WERI-Rb-1 (cell line): ENCODE results near the gene TMEM154.

Experiments
- DNase-seq: peaks from one replicate; pipeline ENCODE4 v3.0.0-alpha.2; 2020
- H3K27ac ChIP-seq: fragments of 250-450 bp; sonication (Bioruptor Pico); 2 replicates; pipeline ENCODE4 v1.5.1; 2020; ENCODE audit warnings: mild to moderate bottlenecking, moderate library complexity
- H3K27me3 ChIP-seq: fragments of 250-450 bp; sonication (Bioruptor Pico); 2 replicates; pipeline ENCODE4 v1.5.1; 2021; ENCODE audit warnings: mild to moderate bottlenecking, low read depth, moderate library complexity; ENCODE audit not compliant: insufficient read depth, severe bottlenecking
- H3K36me3 ChIP-seq: fragments of 250-450 bp; sonication (Bioruptor Pico); 2 replicates; pipeline ENCODE4 v1.5.1; 2020; ENCODE audit warnings: mild to moderate bottlenecking, moderate library complexity
- H3K4me3 ChIP-seq: 2 replicates; pipeline ENCODE4 v1.5.1; 2011; ENCODE audit warnings: low read depth, mild to moderate bottlenecking, control low read depth, low read length
- H3K9me3 ChIP-seq: fragments of 250-450 bp; sonication (Bioruptor Pico); 2 replicates; pipeline ENCODE4 v1.5.1; 2021; ENCODE audit warnings: mild to moderate bottlenecking, moderate library complexity; ENCODE audit not compliant: severe bottlenecking
- CTCF ChIP-seq: IDR thresholded peaks from 2 replicates; pipeline ENCODE4 v1.5.1; 2011; ENCODE audit warnings: low read depth, mild to moderate bottlenecking, control low read depth, inconsistent platforms, low read length

Gene TMEM154

GRCh38 chr4:152693871-152694270 lies 14.1 kb upstream of the TMEM154 start:
- no peak for TF ChIP-seq CTCF
- no peaks in the 10 kb centered on the region for H3K9me3 ChIP-seq
- H3K4me3 ChIP-seq, result no peak overlapping the region
- DNase-seq, result no peak
- no peak overlapping the region for H3K27ac ChIP-seq
- no peaks in the 10 kb centered on the region for H3K27me3 ChIP-seq
- no peaks in the 10 kb centered on the region for H3K36me3 ChIP-seq

GRCh38 chr4:152691761-152692160 lies 12.0 kb upstream of the TMEM154 start:
- Histone ChIP-seq H3K9me3 (no peaks in the 10 kb centered on the region), H3K27ac (no peak overlapping the region), H3K36me3 (no peaks in the 10 kb centered on the region), H3K4me3 (no peak overlapping the region), H3K27me3 (no peaks in the 10 kb centered on the region)
- TF ChIP-seq CTCF, result no peak
- DNase-seq, result no peak

- H3K27ac ChIP-seq, result no peak overlapping the region
- no peaks in the 10 kb centered on the region for H3K9me3 ChIP-seq
- no peak for DNase-seq
- no peaks in the 10 kb centered on the region for H3K27me3 ChIP-seq
- no peaks in the 10 kb centered on the region for H3K36me3 ChIP-seq
- H3K4me3 ChIP-seq, result no peak overlapping the region
- no peak for TF ChIP-seq CTCF
Observed at GRCh38 chr4:152690706-152691651, 11.2 kb upstream of the TMEM154 start.

- TF ChIP-seq CTCF, result no peak
- no peaks in the 10 kb centered on the region for H3K36me3 ChIP-seq
- no peak for DNase-seq
- H3K27me3 ChIP-seq, result no peaks in the 10 kb centered on the region
- no peaks in the 10 kb centered on the region for H3K9me3 ChIP-seq
- H3K27ac ChIP-seq, result no peak overlapping the region
- no peak overlapping the region for H3K4me3 ChIP-seq
Observed at GRCh38 chr4:152689615-152690501, 10.1 kb upstream of the TMEM154 start.

GRCh38 chr4:152687974-152688599 lies 8.3 kb upstream of the TMEM154 start:
- TF ChIP-seq CTCF, result no peak
- no peak for DNase-seq
- no peak overlapping the region for H3K4me3 ChIP-seq
- H3K9me3 ChIP-seq, result no peaks in the 10 kb centered on the region
- H3K27ac ChIP-seq, result no peak overlapping the region
- no peaks in the 10 kb centered on the region for H3K27me3 ChIP-seq
- H3K36me3 ChIP-seq, result no peaks in the 10 kb centered on the region
